GM12875 (cell line): ENCODE results near the gene ZBTB46.

Experiments used
- H3K4me3 ChIP-seq: one replicate; pipeline ENCODE4 v1.5.1; 2011; ENCODE audit warnings: low read depth, low read length, control low read depth
- CTCF ChIP-seq: IDR thresholded peaks from 2 replicates; pipeline ENCODE4 v1.5.1; 2011; ENCODE audit warnings: low read depth, mild to moderate bottlenecking, control low read depth, inconsistent platforms, low read length, moderate library complexity, borderline replicate concordance; ENCODE audit not compliant: insufficient read depth

Gene ZBTB46

DNA sequence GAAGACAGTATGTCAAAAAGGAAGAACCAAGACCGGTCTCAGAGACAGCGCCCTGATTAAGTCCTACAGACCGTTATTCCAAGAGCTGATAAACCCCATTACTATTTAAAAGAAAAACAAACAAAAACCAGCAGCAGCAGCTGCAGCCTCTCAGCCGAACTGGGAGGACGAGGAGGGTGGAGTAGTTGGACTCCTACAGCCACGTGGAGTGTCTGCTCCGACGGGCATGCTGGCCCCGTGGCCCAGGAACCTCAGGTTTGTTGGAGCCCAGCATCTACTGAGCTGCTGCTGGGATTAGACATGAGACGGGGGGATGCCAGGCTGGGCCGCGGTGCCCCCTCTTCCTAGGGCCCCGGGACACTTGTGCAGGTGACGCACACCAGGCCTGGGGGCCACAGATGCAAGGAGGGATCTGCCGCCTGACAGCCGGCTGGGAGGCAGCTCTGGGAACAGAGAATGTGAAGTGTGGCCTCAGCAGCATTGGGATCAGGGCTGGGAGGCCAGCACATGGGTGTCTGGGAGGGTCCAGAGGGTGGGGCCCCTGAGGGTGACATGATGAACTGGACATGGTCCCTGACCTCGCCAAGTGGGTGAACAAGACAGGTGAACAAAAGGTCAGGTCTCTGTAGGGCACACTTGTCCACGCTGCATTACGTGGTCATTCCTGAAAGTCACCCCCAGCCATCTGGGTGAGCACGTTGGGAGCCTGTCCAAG lies 2.9 kb upstream of the ZBTB46 start:
- no peak for TF ChIP-seq CTCF
- no peak overlapping the region for H3K4me3 ChIP-seq

DNA sequence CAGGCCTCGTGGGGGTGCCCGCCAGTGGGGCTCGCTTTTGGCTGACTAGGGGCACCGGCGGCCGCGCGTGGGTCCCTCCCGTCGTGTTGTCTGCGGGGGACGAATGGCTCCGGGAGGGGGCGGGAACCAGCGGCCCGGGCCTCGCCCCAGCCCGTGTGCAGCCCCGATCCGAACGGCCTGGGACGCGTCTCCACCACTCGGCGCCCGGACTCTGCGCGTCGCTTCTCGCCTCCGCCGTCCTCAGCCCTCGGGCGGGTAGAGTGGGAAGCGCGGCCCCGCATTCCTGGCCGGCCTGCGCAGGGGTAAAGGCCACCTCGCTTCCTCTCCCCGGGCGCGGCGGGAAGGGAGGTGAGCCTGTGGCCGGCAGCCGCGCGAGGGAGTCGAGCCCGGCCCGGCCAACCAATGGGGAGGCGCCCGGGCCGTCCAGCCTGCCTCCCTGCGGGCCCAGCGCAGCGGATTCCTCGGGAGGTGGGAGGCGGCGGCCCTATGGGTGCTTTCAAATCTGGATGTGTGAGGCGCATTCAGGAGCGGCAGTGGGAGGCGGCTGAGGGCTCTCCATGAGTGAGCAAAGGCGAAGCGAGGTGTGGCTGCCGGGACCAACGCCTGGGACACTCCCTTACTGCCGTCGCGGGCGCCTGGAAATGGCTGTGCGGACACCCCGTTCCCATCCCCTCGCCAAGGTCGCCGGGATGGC lies 1.1 kb upstream of the ZBTB46 start:
- TF ChIP-seq CTCF: no peak
- H3K4me3 ChIP-seq: no peak overlapping the region

GRCh38 chr20:63831646-63831992 lies 555 bp upstream of the ZBTB46 start:
- H3K4me3 ChIP-seq: peak overlapping the region; percentile 19
- no peak for TF ChIP-seq CTCF

- TF ChIP-seq CTCF: no peak
- H3K4me3 ChIP-seq: peak overlapping the region; percentile 11
Observed at GRCh38 chr20:63829945-63830835, 874 bp downstream of the ZBTB46 start.

DNA sequence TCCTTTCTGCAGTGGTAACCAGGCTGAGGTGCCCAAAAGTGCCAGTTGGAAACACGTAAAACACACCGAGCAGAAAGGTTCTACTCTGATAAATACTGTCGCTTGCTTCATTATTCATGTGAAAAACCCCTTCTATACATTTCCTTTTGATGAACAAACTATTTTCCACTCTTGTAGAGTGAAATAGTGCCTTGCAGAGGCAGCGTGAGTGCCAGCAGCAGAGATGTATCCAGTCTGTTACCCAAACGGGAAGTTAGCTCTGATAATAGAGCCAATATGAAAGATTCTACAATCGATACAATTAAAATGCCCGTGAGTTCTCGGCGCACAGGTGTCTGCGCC lies 1.5 kb downstream of the ZBTB46 start:
- no peak for TF ChIP-seq CTCF
- H3K4me3 ChIP-seq: no peak overlapping the region

DNA sequence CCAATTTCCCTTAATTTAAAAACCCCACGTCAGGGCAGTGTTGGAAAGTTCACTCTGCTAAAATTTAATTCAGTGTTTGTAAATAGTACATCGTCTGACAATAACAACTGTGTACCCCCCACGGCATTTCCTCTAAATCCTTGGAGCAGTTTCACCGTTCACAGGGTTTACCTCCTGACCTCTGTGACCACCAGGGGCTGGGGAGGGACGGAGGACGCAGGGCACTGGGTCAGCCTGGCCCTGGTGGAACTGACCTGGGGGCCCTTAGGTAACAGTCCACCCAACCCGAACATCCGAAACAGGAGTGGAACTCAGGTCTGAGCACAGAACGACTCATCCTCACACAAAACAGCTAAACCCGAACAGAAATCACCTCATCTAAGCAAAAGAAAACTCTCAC lies 2.1 kb downstream of the ZBTB46 start:
- no peak overlapping the region for H3K4me3 ChIP-seq
- no peak for TF ChIP-seq CTCF
